T-cell (primary cell): ENCODE data around the gene C1QL4. TPM values are rescaled to one million over a fixed set of nuclear protein-coding genes. Genes with fewer than 3 reads are reported as not detected.

Experiments
- ATAC-seq, 4 experiments: fragments of 200-7000 bp in 3 of 4; fragments of 150-1000 bp in 1 of 4; cut with Tn5 transposase; replicated peaks in 1 of 4; 1 replicate in 3 of 4; 2 replicates in 1 of 4; pipeline ENCODE4 v1.10.0; 2021; ENCODE audit warnings: moderate library complexity in 3 of 4, mild to moderate bottlenecking in 2 of 4, moderate number of reproducible peaks in 1 of 4
- CTCF ChIA-PET, 2 donors: fragments of 300-600 bp; sonication (Branson Sonifier 250); formaldehyde crosslinking; loops; one replicate each; lab custom pipeline; 2022; ENCODE audit warnings: antibody characterized with exemption in 2 of 2; lab: Charles Lee
- POLR2A ChIA-PET, 2 donors: fragments of 300-600 bp; sonication (Branson Sonifier 250); formaldehyde crosslinking; loops; one replicate each; lab custom pipeline; 2022; ENCODE audit warnings: antibody characterized with exemption in 2 of 2; lab: Charles Lee
- DNase-seq, 35 experiments: peaks; one replicate each; pipeline versions ENCODE4 v3.0.0 to v3.0.0-alpha.2; 2013 to 2023
- H3K27ac ChIP-seq: one replicate; pipeline ENCODE4 v1.5.1; 2013; ENCODE audit warnings: low read length
- H3K27me3 ChIP-seq, 2 experiments: replicated peaks in 1 of 2; 1 replicate in 1 of 2; 2 replicates in 1 of 2; pipeline versions ENCODE4 v1.6.1 to v1.7.0; 2013; ENCODE audit warnings: low read length in 1 of 2, mixed read lengths in 1 of 2; ENCODE audit not compliant: control insufficient read depth in 2 of 2, insufficient read depth in 2 of 2; ENCODE audit errors: extremely low read depth in 1 of 2
- H3K36me3 ChIP-seq, 2 donors: 1 replicate in 1 of 2; 2 replicates in 1 of 2; pipeline versions ENCODE4 v1.6.1 to v1.7.0; 2013; ENCODE audit warnings: low read length in 1 of 2; ENCODE audit not compliant: control insufficient read depth in 2 of 2, insufficient read depth in 1 of 2; ENCODE audit errors: extremely low read depth in 1 of 2
- H3K4me1 ChIP-seq, 2 experiments: 1 replicate in 1 of 2; 2 replicates in 1 of 2; pipeline versions ENCODE4 v1.6.1 to v1.7.0; 2013; ENCODE audit warnings: low read length in 2 of 2, mixed read lengths in 1 of 2; ENCODE audit not compliant: insufficient read depth in 2 of 2, control insufficient read depth in 1 of 2; ENCODE audit errors: extremely low read depth in 1 of 2
- H3K4me3 ChIP-seq, 2 donors: 1 replicate in 1 of 2; 2 replicates in 1 of 2; pipeline versions ENCODE4 v1.5.1 to v1.7.0; 2013; ENCODE audit warnings: mild to moderate bottlenecking in 2 of 2, low read length in 1 of 2, moderate library complexity in 1 of 2; ENCODE audit not compliant: control insufficient read depth in 1 of 2; ENCODE audit errors: extremely low read depth in 1 of 2
- H3K9me3 ChIP-seq: 2 replicates; pipeline ENCODE4 v1.7.0; 2013
- H3K27ac Mint-ChIP-seq, 2 donors: one replicate each; pipeline ENCODE4 v1.8.0; 2020 to 2021; ENCODE audit warnings: mild to moderate bottlenecking in 2 of 2, mixed read lengths in 2 of 2
- H3K27me3 Mint-ChIP-seq, 2 donors: one replicate each; pipeline ENCODE4 v1.8.0; 2021 to 2022; ENCODE audit warnings: mixed read lengths in 2 of 2
- H3K36me3 Mint-ChIP-seq: one replicate; pipeline ENCODE4 v1.8.0; 2021; ENCODE audit warnings: mixed read lengths
- H3K4me1 Mint-ChIP-seq, 3 donors: one replicate each; pipeline ENCODE4 v1.8.0; 2020 to 2022; ENCODE audit warnings: mixed read lengths in 3 of 3, mild to moderate bottlenecking in 1 of 3
- H3K4me3 Mint-ChIP-seq, 3 donors: one replicate each; pipeline ENCODE4 v1.8.0; 2020 to 2022; ENCODE audit warnings: mild to moderate bottlenecking in 3 of 3, mixed read lengths in 3 of 3, moderate library complexity in 3 of 3
- H3K9me3 Mint-ChIP-seq, 3 donors: one replicate each; pipeline ENCODE4 v1.8.0; 2020 to 2022; ENCODE audit warnings: mixed read lengths in 3 of 3
- WGBS: methylation state at CpG from one replicate; pipeline ENCODE4 v1.1.5; 2013; ENCODE audit warnings: missing lambda C conversion rate; ENCODE audit not compliant: insufficient coverage; 5-methylcytosine and 5-hydroxymethylcytosine counted together
- total RNA-seq, 35 experiments: library from RNA in 6 of 35; stranded (reverse) in 6 of 35; fragments of 120-200 nt in 1 of 35; gene quantifications; one replicate each; pipeline versions ENCODE4 v1.2.1 to v1.2.4 and lab custom pipeline; 2013 to 2026

C1QL4 gene
- total RNA-seq, 5 donors from 2014 or later (not counting 1 experiment from before 2014, with no cell fraction given) = not detected

- Histone ChIP-seq H3K4me3 (no peak overlapping the region), H3K27me3 (no peaks in the 10 kb centered on the region), H3K36me3 (no peaks in the 10 kb centered on the region), H3K9me3 (no peaks in the 10 kb centered on the region), H3K27ac (no peak overlapping the region), H3K4me1 (peaks cover 0 to 15% of the 10 kb centered on the region in 2 experiments)
- peaks cover 0 to 7% of the 10 kb centered on the region in 2 donors for H3K27me3 Mint-ChIP-seq
- CTCF ChIA-PET = interaction anchor here in 1 of 2 donors (0.8 to 1.0 kb wide), 3 partner anchors 8 to 148 kb away, joined by 3 read pairs; no protein-coding TSS in a partner anchor
- POLR2A ChIA-PET = interaction anchor here in 1 of 2 donors (0.6 kb wide), 1 partner anchor 453 kb away, joined by 5 read pairs; no protein-coding TSS in a partner anchor
- H3K4me3 Mint-ChIP-seq = peak overlapping the region; percentile 44 to 97 (median 84)
- H3K4me1 Mint-ChIP-seq = peaks cover 27 to 32% (median 32%) of the 10 kb centered on the region in 3 donors
- 56% methylated on average over 2 of the region's 5 CpGs for WGBS
- H3K36me3 Mint-ChIP-seq = no peaks in the 10 kb centered on the region
- ATAC-seq (no peak), DNase-seq (no peak)
- H3K27ac Mint-ChIP-seq = no peak overlapping the region
- H3K9me3 Mint-ChIP-seq = no peaks in the 10 kb centered on the region
Observed at GRCh38 chr12:49365542-49365941, 28.6 kb upstream of the C1QL4 start.

- peaks cover 27 to 31% (median 27%) of the 10 kb centered on the region in 3 donors for H3K4me1 Mint-ChIP-seq
- no peaks in the 10 kb centered on the region for H3K36me3 ChIP-seq
- DNase-seq = no peak
- ChIA-PET POLR2A (interaction anchor here in 1 of 2 donors (0.6 kb wide), 1 partner anchor 453 kb away, joined by 5 read pairs; no protein-coding TSS in a partner anchor), CTCF (interaction anchor here (1.0 to 1.5 kb wide), 2 partner anchors 17 to 148 kb away, joined by 3 to 9 read pairs; no protein-coding TSS in a partner anchor)
- peaks cover 0 to 4% of the 10 kb centered on the region in 2 experiments for H3K27me3 ChIP-seq
- H3K36me3 Mint-ChIP-seq = no peaks in the 10 kb centered on the region
- no peak overlapping the region for H3K27ac Mint-ChIP-seq
- H3K4me3 Mint-ChIP-seq = no peak overlapping the region
- no peaks in the 10 kb centered on the region for H3K9me3 Mint-ChIP-seq
- WGBS = no CpG with 5 or more reads among the region's 1 CpG
- no peaks in the 10 kb centered on the region for H3K9me3 ChIP-seq
- H3K27me3 Mint-ChIP-seq = peaks cover 0 to 7% of the 10 kb centered on the region in 2 donors
- H3K4me3 ChIP-seq = no peak overlapping the region
- peaks cover 0 to 15% of the 10 kb centered on the region in 2 experiments for H3K4me1 ChIP-seq
- no peak for ATAC-seq
- no peak overlapping the region for H3K27ac ChIP-seq
Observed at GRCh38 chr12:49364989-49365388, 28.0 kb upstream of the C1QL4 start.

- H3K27ac ChIP-seq = no peak overlapping the region
- no peak for DNase-seq
- H3K4me1 ChIP-seq = peaks cover 0 to 8% of the 10 kb centered on the region in 2 experiments
- POLR2A ChIA-PET = interaction anchor here in 1 of 2 donors (0.6 kb wide), 1 partner anchor 149 kb away, joined by 3 read pairs; no protein-coding TSS in a partner anchor
- H3K4me3 ChIP-seq = no peak overlapping the region
- H3K36me3 ChIP-seq = no peaks in the 10 kb centered on the region
- Mint-ChIP-seq H3K36me3 (no peaks in the 10 kb centered on the region), H3K27me3 (peaks cover 7 to 18% of the 10 kb centered on the region in 2 donors), H3K4me1 (peaks cover 10 to 18% (median 11%) of the 10 kb centered on the region in 3 donors), H3K4me3 (no peak overlapping the region), H3K9me3 (no peaks in the 10 kb centered on the region), H3K27ac (no peak overlapping the region)
- ATAC-seq = no peak
- no peaks in the 10 kb centered on the region for H3K9me3 ChIP-seq
- CTCF ChIA-PET = interaction anchor here in 1 of 2 donors (0.8 to 1.4 kb wide), 5 partner anchors 35 to 155 kb away, joined by 3 to 7 read pairs (median 6); no protein-coding TSS in a partner anchor
- WGBS = no CpG with 5 or more reads among the region's 1 CpG
- H3K27me3 ChIP-seq = peaks cover 0 to 9% of the 10 kb centered on the region in 2 experiments
Observed at GRCh38 chr12:49362077-49362476, 25.1 kb upstream of the C1QL4 start.

- Mint-ChIP-seq H3K36me3 (no peaks in the 10 kb centered on the region), H3K27ac (no peak overlapping the region), H3K27me3 (peaks cover 9 to 21% of the 10 kb centered on the region in 2 donors), H3K4me1 (peaks cover 2 to 8% (median 5%) of the 10 kb centered on the region in 3 donors), H3K4me3 (no peak overlapping the region), H3K9me3 (no peaks in the 10 kb centered on the region)
- ChIA-PET CTCF (interaction anchor here in 1 of 2 donors (1.1 to 4.6 kb wide), 4 partner anchors 12 to 277 kb away, joined by 4 to 209 read pairs (median 14); partner anchors contain the start of gene DNAJC22), POLR2A (no interaction called here)
- no peaks in the 10 kb centered on the region for H3K36me3 ChIP-seq
- H3K9me3 ChIP-seq = no peaks in the 10 kb centered on the region
- WGBS = 70% methylated on average over 2 of the region's 7 CpGs
- H3K4me3 ChIP-seq = no peak overlapping the region
- no peak for DNase-seq
- ATAC-seq = no peak
- H3K27ac ChIP-seq = no peak overlapping the region
- peaks cover 0 to 19% of the 10 kb centered on the region in 2 experiments for H3K27me3 ChIP-seq
- H3K4me1 ChIP-seq = no peaks in the 10 kb centered on the region
Observed at GRCh38 chr12:49359671-49360070, 22.7 kb upstream of the C1QL4 start.

GRCh38 chr12:49358483-49359141 lies 21.6 kb upstream of the C1QL4 start:
- Histone ChIP-seq H3K27me3 (peaks cover 0 to 21% of the 10 kb centered on the region in 2 experiments), H3K4me3 (no peak overlapping the region), H3K4me1 (no peaks in the 10 kb centered on the region), H3K36me3 (no peaks in the 10 kb centered on the region), H3K9me3 (no peaks in the 10 kb centered on the region), H3K27ac (no peak overlapping the region)
- H3K36me3 Mint-ChIP-seq = no peaks in the 10 kb centered on the region
- no peak overlapping the region for H3K4me3 Mint-ChIP-seq
- no peak overlapping the region for H3K27ac Mint-ChIP-seq
- POLR2A ChIA-PET = interaction anchor here (0.5 to 1.1 kb wide), 5 partner anchors 11 to 311 kb away, joined by 3 to 8 read pairs (median 3); no protein-coding TSS in a partner anchor
- no peaks in the 10 kb centered on the region for H3K9me3 Mint-ChIP-seq
- DNase-seq (peak in 28 of 35 experiments; percentile 35 to 86 (median 52)), ATAC-seq (peak; percentile 83 to 98 (median 94))
- peaks cover 14 to 27% of the 10 kb centered on the region in 2 donors for H3K27me3 Mint-ChIP-seq
- H3K4me1 Mint-ChIP-seq = peaks cover 2 to 8% (median 5%) of the 10 kb centered on the region in 3 donors
- WGBS = 19% methylated on average over 3 of the region's 7 CpGs
- CTCF ChIA-PET = interaction anchor here (0.5 to 4.6 kb wide), 49 partner anchors 8 to 1616 kb away, joined by 3 to 209 read pairs (median 4); partner anchors contain the start of genes SPATS2 (in 2 of the 2), DNAJC22 (in 1 of the 2), PRPF40B (in 1 of the 2) and TROAP (in 1 of the 2)

GRCh38 chr12:49357103-49357678 lies 20.2 kb upstream of the C1QL4 start:
- no peak overlapping the region for H3K4me3 ChIP-seq
- no CpG with 5 or more reads among the region's 3 CpGs for WGBS
- CTCF ChIA-PET = interaction anchor here (0.6 to 4.6 kb wide), 20 partner anchors 8 to 1248 kb away, joined by 3 to 209 read pairs (median 5); partner anchors contain the start of genes DNAJC22 (in 1 of the 2), SPATS2 (in 1 of the 2) and TROAP (in 1 of the 2)
- POLR2A ChIA-PET = interaction anchor here (0.6 to 0.7 kb wide), 3 partner anchors 9 to 832 kb away, joined by 4 to 6 read pairs (median 6); no protein-coding TSS in a partner anchor
- ATAC-seq (no peak), DNase-seq (no peak)
- H3K36me3 ChIP-seq = no peaks in the 10 kb centered on the region
- H3K27ac Mint-ChIP-seq = no peak overlapping the region
- H3K4me1 Mint-ChIP-seq = peaks cover 2 to 8% (median 5%) of the 10 kb centered on the region in 3 donors
- no peaks in the 10 kb centered on the region for H3K9me3 ChIP-seq
- no peaks in the 10 kb centered on the region for H3K9me3 Mint-ChIP-seq
- H3K27ac ChIP-seq = no peak overlapping the region
- peaks cover 24 to 38% of the 10 kb centered on the region in 2 donors for H3K27me3 Mint-ChIP-seq
- no peaks in the 10 kb centered on the region for H3K36me3 Mint-ChIP-seq
- no peak overlapping the region for H3K4me3 Mint-ChIP-seq
- peaks cover 2 to 28% of the 10 kb centered on the region in 2 experiments for H3K27me3 ChIP-seq
- no peaks in the 10 kb centered on the region for H3K4me1 ChIP-seq
